Breast epithelium (tissue), 4 donors: Measurements from ENCODE around the gene GLT8D2. TPM values are rescaled to one million over a fixed set of nuclear protein-coding genes. Genes with fewer than 3 reads are reported as not detected.

Source experiments
- DNase-seq, 2 donors: peaks; one replicate each; pipeline ENCODE4 v3.0.0-alpha.2; 2019; ENCODE audit warnings: low spot score in 2 of 2
- H3K27ac ChIP-seq, 2 donors: fragments of 200-600 bp; sonication (generic) in 1 of 2; one replicate each; pipeline ENCODE4 v1.5.1; 2016 to 2019; ENCODE audit warnings: mild to moderate bottlenecking in 1 of 2
- H3K27me3 ChIP-seq, 2 donors: fragments of 200-600 bp; sonication (generic) in 1 of 2; one replicate each; pipeline versions ENCODE4 v1.5.1 to v1.6.0; 2017 to 2019; ENCODE audit warnings: control low read depth in 1 of 2, mild to moderate bottlenecking in 1 of 2
- H3K36me3 ChIP-seq: fragments of 200-600 bp; one replicate; pipeline ENCODE4 v1.5.1; 2019
- H3K4me1 ChIP-seq, 2 donors: fragments of 200-600 bp; sonication (generic); one replicate each; pipeline ENCODE4 v1.5.1; 2016 to 2019; ENCODE audit warnings: control low read depth in 1 of 2
- H3K4me3 ChIP-seq, 3 donors: fragments of 200-600 bp; sonication (generic); 1 replicate in 2 of 3; 2 replicates in 1 of 3; pipeline ENCODE4 v1.5.1; 2016 to 2019; ENCODE audit warnings: mild to moderate bottlenecking in 3 of 3, moderate library complexity in 2 of 3
- H3K9me3 ChIP-seq, 2 donors: fragments of 200-600 bp; sonication (generic) in 1 of 2; one replicate each; pipeline ENCODE4 v1.5.1; 2016 to 2019; ENCODE audit warnings: control low read depth in 1 of 2
- CTCF ChIP-seq, 3 donors: fragments of 450-650 bp; IDR thresholded peaks; one replicate each; pipeline ENCODE4 v1.5.1; 2016 to 2017; ENCODE audit warnings: antibody characterized with exemption in 3 of 3, mild to moderate bottlenecking in 3 of 3, moderate library complexity in 3 of 3
- POLR2A ChIP-seq: fragments of 450-650 bp; IDR thresholded peaks from one replicate; pipeline ENCODE4 v1.6.1; 2016; ENCODE audit warnings: antibody characterized with exemption, mild to moderate bottlenecking, moderate library complexity
- POLR2AphosphoS5 ChIP-seq, 3 donors: sonication (generic); formaldehyde crosslinking; IDR thresholded peaks; one replicate each; pipeline ENCODE4 v1.6.1; 2017; ENCODE audit warnings: antibody characterized with exemption in 3 of 3
- intact Hi-C: fragments of 100-400 bp; cut with DNase I; formaldehyde crosslinking; loops from one replicate; pipeline ENCODE4 v1.15.1; 2023; ENCODE audit warnings: low total_unique reads
- total RNA-seq, 3 donors: library from RNA; depleted of rRNA; stranded (reverse); fragments of >200 nt; gene quantifications; one replicate each; pipeline ENCODE4 v1.1.0, GENCODE V29; 2016

The GLT8D2 gene
- total RNA-seq, 3 donors from 2014 or later = 8.6 to 20.8 (median 16.1) TPM

DNA sequence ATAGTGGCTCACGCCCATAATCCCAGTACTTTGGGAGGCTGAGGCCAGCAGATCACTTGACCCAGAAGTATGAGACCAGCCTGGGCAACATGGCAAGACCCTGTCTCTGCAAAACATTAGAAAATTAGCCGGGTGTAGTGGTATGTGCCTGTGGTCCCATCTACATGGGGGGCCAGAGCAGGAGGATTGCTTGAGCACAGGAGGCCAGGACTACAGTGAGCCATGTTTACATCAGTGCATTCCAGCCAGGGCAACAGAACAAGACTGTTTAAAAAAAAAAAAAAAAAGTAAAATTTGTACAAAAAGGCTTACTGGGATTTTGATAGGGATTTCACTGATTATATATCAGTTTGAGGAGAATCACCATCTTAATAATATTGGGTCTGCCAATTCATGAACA, 22.1 kb upstream of the GLT8D2 start:
- no peak overlapping the region for H3K4me3 ChIP-seq
- no peak for DNase-seq
- no peaks in the 10 kb centered on the region for H3K36me3 ChIP-seq
- intact Hi-C loops = no loop called here
- H3K27ac ChIP-seq = no peak overlapping the region
- H3K4me1 ChIP-seq = no peaks in the 10 kb centered on the region
- no peaks in the 10 kb centered on the region for H3K9me3 ChIP-seq
- TF ChIP-seq POLR2A (no peak), CTCF (IDR thresholded peaks at IDR 0.05) (no peak), POLR2AphosphoS5 (IDR thresholded peaks at IDR 0.05) (no peak)
- no peaks in the 10 kb centered on the region for H3K27me3 ChIP-seq

- DNase-seq = no peak
- TF ChIP-seq CTCF (IDR thresholded peaks at IDR 0.05) = no peak
- no peak for TF ChIP-seq POLR2A
- no peak for TF ChIP-seq POLR2AphosphoS5 (IDR thresholded peaks at IDR 0.05)
- peak overlapping the region; percentile 84 to 98 (median 94) for H3K4me3 ChIP-seq
- no peaks in the 10 kb centered on the region for H3K9me3 ChIP-seq
- no peaks in the 10 kb centered on the region for H3K27me3 ChIP-seq
- no peaks in the 10 kb centered on the region for H3K36me3 ChIP-seq
- H3K4me1 ChIP-seq = no peaks in the 10 kb centered on the region
- intact Hi-C loops = no loop called here
- peak overlapping the region; percentile 87 to 90 for H3K27ac ChIP-seq
Measured at GRCh38 chr12:104064842-104065427, 14.9 kb upstream of the GLT8D2 start.

GRCh38 chr12:104064031-104064841, 14.2 kb upstream of the GLT8D2 start, which contains the start of gene HCFC2:
HCFC2 (plus strand) TSS chr12:104064531; CDS start chr12:104064561, 30 bp downstream.
- intact Hi-C loops = no loop called here
- Histone ChIP-seq H3K4me1 (no peaks in the 10 kb centered on the region), H3K9me3 (no peaks in the 10 kb centered on the region), H3K27ac (peak within 1 kb of the TSS; percentile 87 to 90), H3K36me3 (no peaks in the 10 kb centered on the region), H3K4me3 (peak within 1 kb of the TSS; percentile 84 to 98 (median 94)), H3K27me3 (no peaks in the 10 kb centered on the region)
- TF ChIP-seq POLR2AphosphoS5 (IDR thresholded peaks at IDR 0.05) (peak; percentile 67 to 86 (median 72)), CTCF (IDR thresholded peaks at IDR 0.05) (no peak), POLR2A (peak; percentile 23)
- peak; percentile 70 to 75 for DNase-seq

- H3K27ac ChIP-seq = peak overlapping the region; percentile 87 to 90
- no peaks in the 10 kb centered on the region for H3K9me3 ChIP-seq
- no peaks in the 10 kb centered on the region for H3K4me1 ChIP-seq
- TF ChIP-seq POLR2AphosphoS5 (IDR thresholded peaks at IDR 0.05) = no peak
- TF ChIP-seq CTCF (IDR thresholded peaks at IDR 0.05) = no peak
- TF ChIP-seq POLR2A = no peak
- intact Hi-C loops = no loop called here
- H3K27me3 ChIP-seq = no peaks in the 10 kb centered on the region
- peak overlapping the region; percentile 84 to 98 (median 94) for H3K4me3 ChIP-seq
- DNase-seq = no peak
- H3K36me3 ChIP-seq = no peaks in the 10 kb centered on the region
Measured at GRCh38 chr12:104063712-104064030, 13.7 kb upstream of the GLT8D2 start.

- Histone ChIP-seq H3K27me3 (no peaks in the 10 kb centered on the region), H3K36me3 (no peaks in the 10 kb centered on the region), H3K27ac (no peak overlapping the region), H3K4me1 (no peaks in the 10 kb centered on the region), H3K4me3 (no peak overlapping the region), H3K9me3 (no peaks in the 10 kb centered on the region)
- TF ChIP-seq POLR2A (no peak), CTCF (IDR thresholded peaks at IDR 0.05) (no peak), POLR2AphosphoS5 (IDR thresholded peaks at IDR 0.05) (no peak)
- no peak for DNase-seq
- intact Hi-C loops = no loop called here
Measured at GRCh38 chr12:104060791-104061190, 10.8 kb upstream of the GLT8D2 start.
